Renal cortical epithelial cell (primary cell): ENCODE measurements around the gene GBE1. TPM values are rescaled to one million over a fixed set of nuclear protein-coding genes. Genes with fewer than 3 reads are reported as not detected.
"Not testable (repeated sequence)": the region's sequence is repeated elsewhere in the genome, so short reads cannot be mapped to it uniquely, and the experiment has no call there.

Experiments used
- DNase-seq: peaks from one replicate; pipeline ENCODE4 v3.0.0-alpha.2; 2011; ENCODE audit warnings: low read depth
- total RNA-seq: library from RNA; depleted of rRNA; stranded (reverse); fragments of >200 nt; gene quantifications from 2 replicates; pipeline ENCODE4 v1.2.3, GENCODE V29; 2014

Gene GBE1
- 77.6 and 151 TPM in 2 replicates for total RNA-seq

DNA sequence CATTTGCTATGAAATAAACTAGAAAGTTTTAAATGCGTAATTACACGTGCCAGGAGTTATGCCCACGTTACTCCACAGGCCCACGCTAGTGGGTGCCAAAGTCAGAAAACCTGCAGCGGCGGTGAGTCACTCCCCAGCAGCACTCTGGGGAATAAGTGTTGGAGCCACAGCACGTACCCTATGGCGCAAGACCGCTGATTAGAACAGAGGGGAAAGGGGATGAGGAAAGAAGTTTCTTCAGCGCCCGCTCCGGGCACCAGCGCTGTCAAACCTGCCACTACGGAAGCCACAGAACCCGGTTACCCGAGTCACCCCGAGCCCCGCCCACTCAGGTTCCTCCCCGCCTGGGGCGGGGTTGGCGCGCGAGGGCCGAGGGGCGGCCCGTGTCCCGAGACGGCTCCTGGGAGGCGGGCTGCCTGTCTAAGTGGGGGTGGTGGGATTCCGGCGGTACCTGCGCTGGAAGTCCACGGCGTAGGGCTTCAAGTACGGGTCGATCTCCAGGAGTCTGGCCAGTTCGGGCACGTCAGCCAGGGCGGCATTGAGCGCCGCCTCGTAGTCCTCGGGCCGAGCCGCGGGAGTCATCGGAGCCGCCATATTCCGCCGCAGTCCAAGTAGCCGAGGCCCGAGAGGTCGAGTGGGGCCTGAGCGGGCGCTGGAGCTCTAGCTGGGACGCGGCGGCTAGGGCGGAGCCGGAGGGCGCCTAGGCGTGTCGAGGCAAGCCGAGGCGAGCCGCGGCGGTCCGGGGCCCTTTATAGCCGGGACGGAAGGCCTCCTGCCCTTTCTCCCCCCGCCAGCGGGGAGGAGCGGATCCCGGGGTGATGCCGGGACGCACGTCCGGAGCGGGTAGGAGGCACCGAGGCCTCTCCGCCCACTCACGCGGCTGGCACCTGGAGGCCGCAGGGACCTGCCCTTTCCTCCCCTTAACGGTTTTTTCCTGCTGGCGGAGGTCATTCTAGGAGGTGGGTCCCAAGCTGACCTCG, at the start of gene GBE1:
Gene GBE1 (minus strand): TSS at position 722 of the 980 bp plus-strand sequence. CDS start 128 bp downstream, at position 594.
- DNase-seq = peak; percentile 93

DNA sequence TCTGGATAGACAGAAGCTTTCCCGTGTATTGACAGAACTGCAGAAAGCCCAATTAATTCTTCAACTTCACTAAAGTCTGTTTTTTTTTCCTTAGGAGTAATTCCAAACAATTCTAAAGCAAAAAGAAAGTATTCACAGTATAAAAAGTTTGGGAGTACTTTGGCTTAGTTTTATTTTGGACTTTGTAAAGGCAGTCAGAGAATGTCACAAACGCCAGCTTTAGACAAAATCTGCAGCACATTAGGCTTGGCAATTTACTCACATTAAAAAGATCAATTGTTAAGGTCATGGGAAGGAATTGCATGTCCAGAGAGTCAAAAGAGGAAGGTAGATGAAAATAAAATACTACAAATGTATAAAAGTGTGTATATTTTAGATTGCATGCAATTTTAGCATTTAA, 47.5 kb upstream of the GBE1 start:
- no peak for DNase-seq

DNA sequence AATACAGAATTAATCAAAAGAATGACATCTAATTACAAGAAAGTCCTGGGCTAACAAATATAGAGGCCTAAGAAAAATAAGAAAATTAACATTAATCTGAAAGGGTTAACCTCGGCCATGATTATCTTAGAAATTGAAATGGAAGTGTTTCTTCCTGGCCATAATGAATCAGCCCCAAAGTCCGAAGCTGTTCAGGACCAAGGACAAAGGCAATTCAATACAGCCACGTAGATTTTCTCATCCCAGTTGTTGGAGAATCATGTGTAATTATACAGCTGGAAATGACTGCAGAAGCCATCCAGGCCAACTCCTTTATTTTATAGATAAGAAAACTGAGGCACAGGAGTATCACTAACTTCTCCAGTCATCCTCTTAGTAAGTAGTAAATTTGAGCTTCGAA, 38.0 kb upstream of the GBE1 start:
- DNase-seq = peak; percentile 6

DNA sequence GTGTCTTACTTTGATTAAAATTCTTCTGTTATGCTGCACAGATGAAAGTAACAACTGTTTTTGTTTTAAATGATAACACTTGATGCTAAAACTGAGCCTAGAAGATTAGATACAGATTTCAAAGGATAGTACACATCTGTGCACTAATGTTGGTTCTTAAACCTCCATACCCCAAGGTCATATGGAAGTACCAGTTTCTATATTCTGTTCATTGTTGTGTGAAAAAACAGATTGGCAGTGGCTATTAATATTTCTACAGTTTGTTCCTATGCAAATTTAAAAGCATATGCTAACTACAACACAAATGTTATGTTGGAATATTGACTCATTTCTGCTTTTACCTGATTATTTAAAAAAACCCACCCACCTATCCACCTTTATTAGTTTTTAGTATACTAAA, 32.0 kb upstream of the GBE1 start:
- no peak for DNase-seq

DNA sequence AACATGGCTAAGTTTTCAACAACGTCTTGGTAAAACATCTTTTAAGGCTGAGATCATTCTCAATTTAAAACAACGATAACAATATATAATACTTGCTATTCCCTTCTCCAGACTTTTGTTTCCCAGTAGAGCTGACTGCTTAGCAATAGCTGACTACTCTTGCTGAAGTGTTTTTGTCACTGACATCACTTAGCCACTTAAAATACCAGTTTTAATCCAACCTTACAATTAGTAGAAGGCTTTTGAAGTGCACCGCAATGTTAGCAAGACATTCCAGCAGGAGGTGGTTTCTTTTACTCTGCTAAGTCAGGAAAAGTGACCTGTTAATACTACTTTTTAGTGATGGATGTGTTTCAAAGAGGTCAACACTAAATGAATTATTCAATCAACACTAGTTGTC, 28.7 kb upstream of the GBE1 start:
- DNase-seq = no peak

DNA sequence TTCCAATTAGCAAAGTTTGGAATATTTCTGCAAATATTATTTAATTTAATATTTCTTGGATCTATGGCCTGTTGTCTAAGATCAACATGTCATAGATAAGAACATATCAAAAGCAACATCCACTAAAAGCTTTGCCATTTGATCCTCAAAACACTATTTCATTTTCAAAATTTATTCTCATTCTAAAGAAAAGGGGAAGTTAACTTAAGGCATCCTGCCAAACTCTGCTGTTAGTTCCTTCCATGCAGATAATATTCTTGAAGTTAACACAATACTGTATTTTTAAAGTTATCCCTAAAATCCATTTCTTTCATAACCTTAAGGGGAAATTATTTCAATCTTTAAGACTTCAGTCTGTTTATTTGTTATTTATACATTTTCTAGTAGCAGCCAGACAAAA, 28.2 kb upstream of the GBE1 start:
- no peak for DNase-seq

DNA sequence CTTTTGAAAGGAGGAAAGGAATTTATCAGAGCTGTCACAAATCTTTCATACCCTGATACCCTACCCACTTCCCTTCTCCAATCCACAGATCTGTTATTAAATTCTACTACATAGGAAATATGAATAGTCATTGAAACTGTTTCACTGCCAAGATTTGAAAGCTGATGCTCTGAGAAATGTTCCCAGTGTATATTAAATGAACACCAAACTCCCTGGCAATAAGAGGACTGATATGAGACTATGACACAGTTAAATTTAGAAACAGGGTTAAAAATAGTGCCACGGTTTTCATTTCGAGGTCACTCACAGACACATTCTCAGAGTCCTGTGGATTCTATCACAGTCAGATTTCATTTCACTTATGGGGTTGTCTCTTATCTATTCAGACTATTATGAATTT, 27.2 kb upstream of the GBE1 start:
- no peak for DNase-seq

DNA sequence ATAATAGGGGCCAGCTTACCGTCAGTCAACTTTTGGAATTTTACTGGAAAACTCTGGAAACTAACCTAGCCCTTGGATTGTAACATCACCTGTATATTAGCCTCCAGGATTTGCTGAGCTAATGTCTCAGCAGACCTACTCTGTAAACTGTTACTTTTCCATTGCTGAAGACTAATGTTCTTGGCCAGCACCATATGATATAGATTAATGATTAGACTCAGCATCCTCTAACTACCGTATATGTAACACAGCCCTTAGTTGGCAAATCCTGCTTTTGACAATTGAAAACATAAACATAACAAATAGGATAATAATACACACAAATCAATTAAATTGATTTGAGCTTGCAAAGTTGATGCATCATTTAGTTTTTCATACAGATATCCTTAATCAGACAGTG, 26.6 kb upstream of the GBE1 start:
- no peak for DNase-seq

DNA sequence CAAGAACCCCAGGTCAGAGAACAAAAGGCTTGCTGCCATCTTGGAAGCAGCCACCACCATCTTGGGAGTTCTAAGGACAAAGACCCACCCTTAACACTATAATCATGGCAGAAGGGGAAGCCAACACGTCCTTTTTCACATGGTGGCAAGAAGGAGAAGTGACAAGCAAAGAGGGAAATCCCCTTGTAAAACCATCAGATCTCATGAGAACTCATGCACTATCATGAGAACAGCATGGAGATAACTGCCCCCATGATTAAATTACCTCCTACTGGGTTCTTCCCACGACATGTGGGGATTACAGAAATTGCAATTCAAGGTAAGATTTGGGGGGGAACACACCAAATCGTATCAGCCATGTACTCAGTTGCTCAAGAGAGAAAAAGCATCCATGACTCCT, 21.1 kb upstream of the GBE1 start:
- no peak for DNase-seq

DNA sequence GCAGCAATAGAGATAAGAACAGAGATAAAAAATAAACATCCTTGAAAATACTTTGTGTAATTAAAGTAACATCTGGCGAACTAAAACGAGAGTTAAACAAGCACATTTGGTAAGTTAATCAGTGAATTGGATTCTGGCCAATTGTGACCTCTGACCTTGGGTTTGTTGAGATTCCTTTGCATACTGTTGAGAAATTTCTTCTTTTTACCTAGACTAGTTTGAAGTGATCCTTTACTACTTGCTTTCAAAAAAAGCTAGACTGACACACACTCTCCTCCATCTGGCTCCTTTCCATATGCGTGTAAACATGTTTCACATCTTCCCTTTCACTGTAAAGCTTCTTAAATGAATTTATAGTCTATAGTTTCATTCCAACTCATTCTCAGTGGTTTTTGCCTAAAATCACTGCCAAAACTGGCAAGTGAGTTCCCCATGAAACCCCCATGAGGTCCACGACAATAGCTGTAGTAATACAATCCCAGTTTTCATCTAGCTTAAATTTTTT, 17.3 kb upstream of the GBE1 start:
- peak; percentile 33 for DNase-seq

DNA sequence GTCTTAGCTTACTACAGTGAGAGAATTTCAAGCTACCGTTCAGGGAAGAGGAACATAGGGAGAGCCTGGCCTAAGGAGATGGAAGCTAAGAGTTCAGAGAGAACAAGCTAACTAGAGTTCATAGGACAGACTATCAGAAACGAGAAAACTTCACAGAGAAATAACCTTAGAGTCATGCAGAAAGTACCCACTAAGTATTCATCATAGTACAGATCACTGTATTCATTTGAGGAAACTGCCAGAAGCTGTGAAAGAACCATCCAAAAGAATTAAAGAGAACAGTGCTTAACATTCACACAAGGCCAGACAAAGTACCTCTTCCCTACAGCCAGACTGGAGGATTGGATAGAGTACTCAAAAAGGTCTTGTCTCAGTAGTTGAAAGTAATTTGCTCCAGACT, 15.2 kb upstream of the GBE1 start:
- DNase-seq = no peak

DNA sequence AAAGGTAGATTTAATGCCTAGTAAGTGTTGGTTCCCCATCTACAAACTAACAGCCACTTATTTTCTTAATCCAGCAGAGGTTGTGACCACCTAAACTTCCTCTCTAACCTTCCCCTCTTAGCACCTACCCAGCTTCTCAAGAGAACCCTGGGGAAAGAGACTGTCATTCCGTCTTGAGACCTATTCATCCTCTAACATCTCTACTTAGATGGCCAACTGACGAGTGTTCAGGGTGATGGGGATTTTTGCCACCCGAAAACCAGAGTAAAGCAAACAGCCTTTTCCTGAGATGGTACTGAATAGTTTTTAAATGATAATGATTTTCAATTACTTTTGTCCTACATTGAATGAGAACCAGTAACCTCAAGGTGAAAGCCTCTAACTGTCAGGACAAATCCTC, 9.3 kb upstream of the GBE1 start:
- DNase-seq = no peak

DNA sequence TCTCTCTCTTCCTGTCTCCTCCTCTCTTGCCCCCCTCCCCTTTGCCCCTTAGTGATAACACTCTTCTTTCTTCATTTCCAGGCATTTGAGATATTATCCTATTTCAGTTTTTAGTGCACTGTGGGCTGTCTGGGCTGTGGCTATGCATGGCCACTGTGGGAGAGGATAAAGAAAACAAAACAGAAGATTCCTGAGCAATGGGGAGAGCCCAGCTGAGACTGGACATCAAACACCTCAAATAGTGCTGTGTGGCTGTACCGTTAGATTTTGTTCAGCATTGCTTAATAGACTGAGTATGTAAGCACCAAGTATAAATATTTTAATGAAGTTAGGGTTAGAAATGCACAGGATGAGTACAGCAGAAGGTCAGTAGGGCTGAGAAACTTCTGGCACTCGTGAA, 7.9 kb upstream of the GBE1 start:
- no peak for DNase-seq

DNA sequence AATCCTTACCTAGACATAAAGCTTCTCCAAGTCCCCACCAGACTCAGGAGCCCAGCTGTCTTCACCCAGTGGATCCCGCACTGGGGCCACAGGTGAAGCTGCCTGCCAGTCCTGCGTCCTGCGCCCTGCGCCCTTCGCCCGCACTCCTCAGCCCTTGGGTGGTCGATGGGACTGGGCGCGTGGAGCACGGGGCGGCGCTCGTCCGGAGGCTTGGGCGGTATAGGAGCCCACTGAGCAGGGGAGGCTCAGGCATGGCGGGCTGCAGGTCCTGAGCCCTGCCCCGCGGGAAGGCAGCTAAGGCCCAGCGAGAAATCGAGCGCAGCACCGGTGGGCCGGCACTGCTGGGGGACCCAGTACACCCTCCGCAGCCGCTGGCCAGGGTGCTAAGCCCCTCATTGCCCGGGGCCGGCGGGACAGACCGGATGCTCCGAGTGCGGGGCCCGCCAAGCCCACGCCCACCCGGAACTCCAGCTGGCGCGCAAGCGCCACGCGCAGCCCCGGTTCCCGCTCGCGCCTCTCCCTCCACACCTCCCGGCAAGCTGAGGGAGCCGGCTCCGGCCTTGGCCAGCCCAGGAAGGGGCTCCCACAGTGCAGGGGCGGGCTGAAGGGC, 5.9 kb upstream of the GBE1 start:
- DNase-seq = not testable (repeated sequence)

DNA sequence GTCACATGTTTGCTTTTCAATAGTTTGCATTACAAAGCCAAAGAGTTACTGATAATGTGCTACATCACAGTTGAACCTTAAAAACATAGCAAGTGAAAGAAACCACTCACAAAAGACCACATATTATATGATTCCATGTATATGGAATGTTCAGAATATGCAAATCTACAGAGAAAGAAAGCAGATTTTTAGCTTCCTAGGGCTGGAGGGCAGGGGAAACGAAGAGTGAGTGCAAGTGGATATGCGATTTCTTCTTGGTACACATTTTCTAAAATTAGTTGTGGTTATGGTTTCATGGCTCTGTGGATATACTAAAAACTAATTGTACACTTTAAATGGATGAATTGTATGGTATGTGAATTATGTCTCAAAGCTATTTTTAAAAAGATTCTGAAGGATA, 4.0 kb upstream of the GBE1 start:
- no peak for DNase-seq

DNA sequence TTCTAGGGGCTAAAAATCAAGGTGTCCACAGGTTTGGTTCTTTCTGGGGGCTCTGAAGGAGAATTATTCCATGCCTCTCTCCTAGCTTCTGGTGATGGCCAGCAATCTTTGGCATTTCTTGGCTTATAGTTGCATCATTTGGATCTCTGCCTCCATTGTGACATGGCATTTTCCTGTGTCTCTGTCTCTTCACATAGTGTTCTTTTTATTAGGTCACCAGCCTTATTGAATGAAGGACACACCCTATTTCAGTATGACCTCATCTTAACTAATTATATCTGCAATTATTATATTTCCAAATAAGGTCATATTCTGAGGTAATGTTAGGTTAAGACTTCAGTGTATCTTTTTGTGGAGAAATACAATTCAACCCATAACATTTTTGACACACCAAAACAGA, 3.2 kb upstream of the GBE1 start:
- DNase-seq = peak; percentile 24

DNA sequence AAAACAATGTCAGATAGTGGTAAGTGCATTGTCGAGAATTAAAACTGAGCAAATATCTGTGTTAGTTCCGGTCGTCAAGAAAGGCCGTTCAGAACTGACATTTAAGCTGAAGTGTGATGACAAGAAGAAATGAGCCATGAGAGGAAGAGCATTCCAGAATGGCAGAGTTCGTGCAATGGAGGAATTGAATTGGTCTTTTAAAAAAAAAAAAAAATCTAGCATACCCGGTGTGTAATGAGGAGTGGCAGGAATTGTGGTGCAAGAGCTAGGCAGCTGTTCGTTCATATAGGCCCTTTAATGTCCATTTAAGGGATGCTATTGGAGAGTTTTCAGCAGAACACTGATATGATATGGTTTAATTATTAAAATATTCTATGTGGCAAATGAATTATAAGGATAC, 2.6 kb upstream of the GBE1 start:
- DNase-seq = peak; percentile 48

DNA sequence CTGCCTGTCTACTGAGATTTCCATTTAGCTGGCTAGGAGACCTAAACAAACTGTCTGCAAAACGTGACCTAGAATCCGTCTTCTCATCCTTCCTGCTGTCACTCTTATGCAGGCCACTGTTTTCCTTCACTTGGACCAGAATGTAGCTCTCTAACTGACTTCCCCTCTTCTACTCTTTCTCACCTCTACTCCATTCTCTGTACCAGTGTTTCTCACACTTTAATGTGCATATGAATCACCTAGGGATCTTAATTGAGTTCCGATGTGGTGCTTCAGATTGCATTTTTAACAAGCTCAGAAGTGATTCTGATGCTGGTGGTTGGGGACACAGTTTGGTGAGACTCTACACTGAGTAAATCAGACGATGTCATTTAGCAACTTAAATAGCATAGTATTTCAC, 1.6 kb upstream of the GBE1 start:
- DNase-seq = peak; percentile 29

DNA sequence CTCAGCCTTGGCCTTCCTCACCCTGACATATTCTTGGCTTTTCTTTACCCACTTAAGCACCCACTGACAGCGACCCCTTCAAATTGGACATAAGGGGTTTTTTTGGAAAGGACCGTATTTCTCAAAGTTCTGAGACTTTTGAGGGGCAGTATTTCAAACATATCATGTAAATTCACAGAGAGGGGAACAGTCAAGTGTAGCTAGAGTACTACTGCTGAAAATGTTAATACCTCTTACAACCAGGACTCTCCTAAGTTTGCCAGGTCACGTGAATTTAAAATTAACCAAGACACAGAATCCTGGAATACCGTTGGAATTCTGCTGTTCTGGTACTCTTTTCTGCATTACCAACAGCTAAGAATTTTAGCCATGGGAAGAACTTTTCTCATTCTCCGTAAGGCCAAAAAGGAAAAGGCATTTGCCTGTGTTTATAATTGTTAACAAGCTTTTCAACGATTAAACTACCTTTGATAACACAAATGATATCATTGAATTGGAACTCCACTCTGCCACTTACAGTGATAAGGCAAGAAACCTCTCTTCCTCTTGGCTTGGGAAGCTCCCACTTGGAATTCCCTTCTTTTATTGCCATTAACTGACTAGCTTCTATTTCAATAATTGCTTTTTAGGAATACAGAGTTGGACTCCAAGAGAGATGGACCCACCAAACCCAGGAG, 597 bp upstream of the GBE1 start:
- peak; percentile 39 for DNase-seq

DNA sequence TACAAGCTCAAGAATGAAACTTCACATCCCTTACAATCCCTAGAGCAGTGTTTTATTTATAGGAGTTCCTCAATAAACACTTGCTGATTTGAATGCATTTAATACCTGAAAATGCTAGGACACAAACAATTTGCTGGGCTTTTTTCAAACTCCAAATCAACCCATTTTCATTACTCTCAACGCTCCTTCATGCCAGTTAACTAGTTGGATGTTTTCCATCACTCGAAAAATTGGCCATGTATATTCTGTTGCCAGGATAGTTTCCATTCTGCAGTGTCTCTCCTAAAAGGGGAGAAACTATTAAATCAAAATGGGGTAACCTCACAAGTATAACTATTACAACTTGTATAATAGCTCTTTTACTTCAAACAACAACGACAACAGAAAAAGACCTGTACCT, 1.2 kb downstream of the GBE1 start:
- no peak for DNase-seq

DNA sequence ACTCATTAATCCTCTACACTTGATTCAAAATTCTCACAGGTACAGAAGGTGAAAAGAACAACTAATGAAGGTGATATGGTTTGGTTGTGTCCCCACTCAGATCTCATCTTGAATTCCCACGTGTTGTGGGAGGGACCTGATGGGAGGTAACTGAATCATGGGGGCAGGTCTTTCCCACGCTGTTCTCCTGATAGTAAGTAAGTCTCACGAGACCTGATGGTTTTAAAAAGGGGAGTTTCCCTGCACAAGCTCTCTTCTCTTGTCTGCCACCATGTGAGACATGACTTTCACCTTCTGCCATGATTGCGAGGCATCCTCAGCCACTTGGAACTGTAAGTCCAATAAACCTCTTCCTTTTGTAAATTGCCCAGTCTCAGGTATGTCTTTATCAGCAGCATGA, 2.7 kb downstream of the GBE1 start:
- DNase-seq = not testable (repeated sequence)

DNA sequence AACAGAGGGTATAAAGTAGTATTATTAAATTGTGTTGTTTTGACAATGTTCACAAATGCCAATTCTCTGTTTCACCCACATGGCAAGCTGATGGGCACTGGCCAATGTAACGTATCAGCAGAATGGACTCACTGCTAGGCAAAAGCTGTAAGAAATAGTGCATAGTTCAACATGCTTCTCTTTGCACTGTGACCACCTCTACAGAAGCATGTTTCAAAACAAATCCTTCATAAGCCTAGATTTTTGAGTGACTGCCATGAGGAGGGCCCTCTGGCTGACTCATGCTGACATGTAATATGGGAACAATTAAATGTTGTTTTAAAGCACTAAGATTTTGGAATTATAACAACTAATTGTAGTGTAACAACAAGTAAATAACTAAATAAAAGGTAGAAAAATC, 3.2 kb downstream of the GBE1 start:
- peak; percentile 14 for DNase-seq
